ENCODE measurements around the gene MMEL1.

MMEL1 gene

DNA sequence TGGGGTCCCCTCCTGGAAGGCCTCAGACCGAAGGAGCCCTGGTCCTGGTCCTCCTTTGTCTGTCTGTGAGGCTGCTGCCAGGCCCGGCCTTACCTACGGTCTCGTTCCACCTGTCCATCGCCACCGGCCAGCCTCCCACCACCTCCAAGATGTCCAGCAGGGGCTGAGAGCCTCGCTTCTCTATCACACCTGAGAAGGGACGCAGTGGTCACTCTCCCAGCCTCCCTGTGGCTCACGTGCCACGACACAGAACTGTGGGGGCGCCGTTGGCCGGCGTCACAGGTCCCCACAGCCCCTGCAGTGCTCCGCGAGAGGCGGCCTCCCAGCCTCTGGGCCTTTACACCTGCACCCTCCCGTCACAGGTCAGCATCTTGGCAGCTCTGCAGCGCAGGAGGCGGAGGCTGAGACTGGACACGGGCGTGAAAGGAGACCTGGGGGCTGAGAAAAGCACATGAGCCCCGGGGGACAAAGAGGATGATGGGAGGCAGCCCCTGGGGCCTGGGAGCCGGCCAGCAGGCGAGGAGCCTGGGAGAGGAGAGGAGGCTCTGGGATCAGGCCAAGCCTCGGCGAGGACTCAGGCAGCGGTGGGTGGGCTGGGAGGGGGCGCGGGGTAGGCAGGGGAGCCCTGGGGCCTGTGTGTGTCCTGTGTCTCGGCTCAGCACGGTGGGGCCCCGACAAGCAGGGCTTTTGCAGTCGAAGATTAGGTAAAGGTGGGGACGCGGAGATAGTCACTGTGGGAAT is 25.8 kb downstream of the MMEL1 start:
- Histone ChIP-seq H2BK12ac (ENCODE audit: low read length) (peak overlapping the region; percentile 97), H2AFZ (ENCODE audit: low read length) (no peak overlapping the region)

DNA sequence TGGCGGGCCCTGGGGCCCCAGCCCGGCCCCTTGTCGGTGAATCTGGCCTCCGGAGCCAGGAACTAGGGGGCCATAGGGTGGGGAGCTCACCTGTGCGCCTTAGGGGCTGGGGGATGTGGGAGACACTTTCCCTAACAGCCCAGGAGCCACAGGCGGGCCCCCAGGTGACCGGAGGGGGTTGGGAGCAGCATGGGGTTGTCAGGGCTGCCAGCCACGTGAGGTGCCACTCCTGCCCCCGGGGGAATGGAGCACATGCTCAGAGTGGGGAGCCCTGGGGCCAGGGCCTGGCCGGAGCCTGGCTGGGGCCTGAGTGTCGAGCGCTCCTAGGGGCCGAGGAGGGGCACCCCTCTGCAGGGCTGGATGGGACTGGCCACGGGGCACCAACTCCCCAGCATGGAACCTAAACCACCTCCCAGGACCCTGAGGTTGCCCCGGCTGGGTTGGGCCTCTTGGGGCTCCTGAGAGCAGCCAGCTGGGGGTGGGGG is 26.4 kb downstream of the MMEL1 start:
- Histone ChIP-seq H2BK12ac (ENCODE audit: low read length) (peak overlapping the region; percentile 97), H3K23ac (ENCODE audit: low read depth, low read length, poor library complexity) (peak overlapping the region; percentile 73), H2BK120ac (ENCODE audit: low read depth, low read length) (peak overlapping the region; percentile 31), H4K8ac (ENCODE audit: low read depth, low read length) (no peak overlapping the region), H2AFZ (ENCODE audit: low read length) (no peak overlapping the region), H3K4me3 (ENCODE audit: low read length in 2 of 2) (no peak overlapping the region), H2AK5ac (ENCODE audit: low read depth, low read length) (peak overlapping the region; percentile 98), H2BK15ac (ENCODE audit: low read length) (peak overlapping the region; percentile 64), H3K36me3 (replicated peaks in 1 of 2; ENCODE audit: control insufficient read depth in 2 of 2, insufficient read depth in 2 of 2, low read length in 2 of 2) (no peaks in the 10 kb centered on the region), H3K4me2 (ENCODE audit: insufficient read depth, low read length, poor library complexity, severe bottlenecking) (no peak overlapping the region), H4K91ac (ENCODE audit: low read depth, low read length, poor library complexity) (no peak overlapping the region), H3K9me3 (replicated peaks in 1 of 2; ENCODE audit: control insufficient read depth in 2 of 2, insufficient read depth in 1 of 2, low read depth in 1 of 2, low read length in 2 of 2) (no peaks in the 10 kb centered on the region), H3K18ac (ENCODE audit: low read length) (peak overlapping the region; percentile 71), H3K27ac (replicated peaks; ENCODE audit: low read length) (no peak overlapping the region), H3K14ac (ENCODE audit: low read length) (no peak overlapping the region), H3K27me3 (ENCODE audit: control insufficient read depth in 3 of 3, insufficient read depth in 3 of 3, low read depth in 1 of 3, low read length in 3 of 3) (peaks cover 0 to 51% (median 4%) of the 10 kb centered on the region in 3 experiments), H3K4me1 (ENCODE audit: control insufficient read depth in 2 of 2, insufficient read depth in 1 of 2, low read depth in 1 of 2, low read length in 2 of 2) (peaks cover 0 to 8% of the 10 kb centered on the region in 2 donors), H3K4ac (ENCODE audit: low read length) (no peak overlapping the region), H2BK5ac (ENCODE audit: low read length) (peak overlapping the region; percentile 24), H3K9ac (ENCODE audit: low read depth, low read length, poor library complexity) (peak overlapping the region; percentile 4), H3K79me1 (ENCODE audit: low read depth, low read length) (no peaks in the 10 kb centered on the region)
- no CpG with 5 or more reads among the region's 15 CpGs for WGBS, 2 donors (ENCODE audit: extremely low coverage in 2 of 2, insufficient read length in 2 of 2, insufficient replicate concordance in 1 of 2)
- DNase-seq (ENCODE audit: low spot score) = no peak

More for the DNA sequence above, 25.8 kb downstream of the MMEL1 start:
- no CpG with 5 or more reads among the region's 36 CpGs for WGBS, 2 donors (ENCODE audit: extremely low coverage in 2 of 2, insufficient read length in 2 of 2, insufficient replicate concordance in 1 of 2)
- no peak overlapping the region for H3K4me3 ChIP-seq (ENCODE audit: low read length in 2 of 2)
- H2BK15ac ChIP-seq (ENCODE audit: low read length) = peak overlapping the region; percentile 94
- no peak overlapping the region for H4K91ac ChIP-seq (ENCODE audit: low read depth, low read length, poor library complexity)
- H3K79me1 ChIP-seq (ENCODE audit: low read depth, low read length) = no peaks in the 10 kb centered on the region
- DNase-seq (ENCODE audit: low spot score) = no peak
- no peak overlapping the region for H3K4me2 ChIP-seq (ENCODE audit: insufficient read depth, low read length, poor library complexity, severe bottlenecking)
- H2BK120ac ChIP-seq (ENCODE audit: low read depth, low read length) = peak overlapping the region; percentile 72
- no peak overlapping the region for H3K4ac ChIP-seq (ENCODE audit: low read length)
- H3K36me3 ChIP-seq (replicated peaks in 1 of 2; ENCODE audit: control insufficient read depth in 2 of 2, insufficient read depth in 2 of 2, low read length in 2 of 2) = no peaks in the 10 kb centered on the region
- H3K27me3 ChIP-seq (ENCODE audit: control insufficient read depth in 3 of 3, insufficient read depth in 3 of 3, low read depth in 1 of 3, low read length in 3 of 3) = peaks cover 0 to 45% (median 2%) of the 10 kb centered on the region in 3 experiments
- peak overlapping the region; percentile 98 for H2AK5ac ChIP-seq (ENCODE audit: low read depth, low read length)
- peaks cover 0 to 9% of the 10 kb centered on the region in 2 donors for H3K4me1 ChIP-seq (ENCODE audit: control insufficient read depth in 2 of 2, insufficient read depth in 1 of 2, low read depth in 1 of 2, low read length in 2 of 2)
- no peak overlapping the region for H4K8ac ChIP-seq (ENCODE audit: low read depth, low read length)
- peak overlapping the region; percentile 73 for H3K23ac ChIP-seq (ENCODE audit: low read depth, low read length, poor library complexity)
- H3K27ac ChIP-seq (replicated peaks; ENCODE audit: low read length) = no peak overlapping the region
- H3K9ac ChIP-seq (ENCODE audit: low read depth, low read length, poor library complexity) = no peak overlapping the region
- H2BK5ac ChIP-seq (ENCODE audit: low read length) = peak overlapping the region; percentile 24
- H3K14ac ChIP-seq (ENCODE audit: low read length) = peak overlapping the region; percentile 56
- peak overlapping the region; percentile 84 for H3K18ac ChIP-seq (ENCODE audit: low read length)
- no peaks in the 10 kb centered on the region for H3K9me3 ChIP-seq (replicated peaks in 1 of 2; ENCODE audit: control insufficient read depth in 2 of 2, insufficient read depth in 1 of 2, low read depth in 1 of 2, low read length in 2 of 2)

DNA sequence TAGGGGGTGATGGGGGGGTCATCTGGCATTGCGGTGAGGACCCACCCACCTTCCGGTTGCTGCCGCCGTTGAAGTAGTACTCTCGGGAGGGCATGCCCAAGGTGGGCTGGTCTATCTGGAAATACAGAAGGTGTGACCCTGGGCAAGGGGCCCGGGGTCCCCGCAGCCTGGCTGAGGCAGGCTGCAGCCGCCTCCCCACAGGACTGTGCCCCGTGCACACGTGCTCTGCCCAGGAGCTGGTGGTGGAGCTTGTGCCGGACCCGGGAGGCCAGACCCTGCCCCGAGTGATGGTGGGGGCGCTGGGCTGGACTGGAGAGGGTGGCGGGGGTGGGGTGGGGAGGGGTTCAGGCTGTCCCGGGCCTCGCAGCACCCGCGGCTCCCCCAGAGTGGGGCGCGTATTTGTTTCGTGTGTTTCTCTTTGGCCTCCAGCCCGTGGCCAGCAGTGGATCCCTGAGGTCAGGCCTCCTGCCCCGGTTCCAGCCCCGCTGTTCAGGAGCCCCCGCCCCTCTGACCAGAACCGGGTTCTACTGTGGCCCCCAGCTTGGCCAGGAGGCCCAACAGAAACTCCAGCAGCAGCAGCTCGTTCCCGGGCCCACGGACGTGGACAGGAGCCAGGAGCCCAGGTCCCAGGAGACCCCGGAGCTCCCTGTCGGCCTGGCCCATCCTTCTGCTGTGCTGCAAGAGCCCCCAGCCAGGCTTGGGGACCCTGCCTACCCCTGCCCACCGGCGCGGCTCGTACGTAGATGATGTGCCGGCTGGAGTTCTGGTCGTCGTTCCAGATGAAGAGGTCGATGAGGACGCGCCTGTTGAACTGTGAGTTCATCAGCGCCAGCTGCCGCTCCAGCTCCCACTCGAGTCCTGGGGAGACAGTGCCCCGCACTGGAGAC is 27.1 kb downstream of the MMEL1 start:
- Histone ChIP-seq H3K27me3 (ENCODE audit: control insufficient read depth in 3 of 3, insufficient read depth in 3 of 3, low read depth in 1 of 3, low read length in 3 of 3) (peaks cover 0 to 55% (median 4%) of the 10 kb centered on the region in 3 experiments), H3K9ac (ENCODE audit: low read depth, low read length, poor library complexity) (no peak overlapping the region), H4K91ac (ENCODE audit: low read depth, low read length, poor library complexity) (no peak overlapping the region), H3K4me1 (ENCODE audit: control insufficient read depth in 2 of 2, insufficient read depth in 1 of 2, low read depth in 1 of 2, low read length in 2 of 2) (peaks cover 0 to 6% of the 10 kb centered on the region in 2 donors), H3K4me3 (ENCODE audit: low read length in 2 of 2) (no peak overlapping the region), H4K8ac (ENCODE audit: low read depth, low read length) (no peak overlapping the region), H2AK5ac (ENCODE audit: low read depth, low read length) (peak overlapping the region; percentile 98), H3K14ac (ENCODE audit: low read length) (peak overlapping the region; percentile 56), H3K18ac (ENCODE audit: low read length) (peak overlapping the region; percentile 71), H2BK15ac (ENCODE audit: low read length) (peak overlapping the region; percentile 64), H3K27ac (replicated peaks; ENCODE audit: low read length) (no peak overlapping the region), H2BK12ac (ENCODE audit: low read length) (peak overlapping the region; percentile 41), H3K79me1 (ENCODE audit: low read depth, low read length) (no peaks in the 10 kb centered on the region), H3K36me3 (replicated peaks in 1 of 2; ENCODE audit: control insufficient read depth in 2 of 2, insufficient read depth in 2 of 2, low read length in 2 of 2) (no peaks in the 10 kb centered on the region), H2BK120ac (ENCODE audit: low read depth, low read length) (peak overlapping the region; percentile 61), H3K23ac (ENCODE audit: low read depth, low read length, poor library complexity) (no peak overlapping the region), H2AFZ (ENCODE audit: low read length) (no peak overlapping the region), H2BK5ac (ENCODE audit: low read length) (peak overlapping the region; percentile 75), H3K4me2 (ENCODE audit: insufficient read depth, low read length, poor library complexity, severe bottlenecking) (no peak overlapping the region), H3K4ac (ENCODE audit: low read length) (no peak overlapping the region), H3K9me3 (replicated peaks in 1 of 2; ENCODE audit: control insufficient read depth in 2 of 2, insufficient read depth in 1 of 2, low read depth in 1 of 2, low read length in 2 of 2) (no peaks in the 10 kb centered on the region)
- no peak for DNase-seq (ENCODE audit: low spot score)
- no CpG with 5 or more reads among the region's 48 CpGs for WGBS, 2 donors (ENCODE audit: extremely low coverage in 2 of 2, insufficient read length in 2 of 2, insufficient replicate concordance in 1 of 2)

Measured in neuronal stem cell (in vitro differentiated cells).